ENCODE data around the gene SH2D1A.
"Not testable (repeated sequence)": the region's sequence is repeated elsewhere in the genome, so short reads cannot be mapped to it uniquely, and the experiment has no call there.

The SH2D1A gene

DNA sequence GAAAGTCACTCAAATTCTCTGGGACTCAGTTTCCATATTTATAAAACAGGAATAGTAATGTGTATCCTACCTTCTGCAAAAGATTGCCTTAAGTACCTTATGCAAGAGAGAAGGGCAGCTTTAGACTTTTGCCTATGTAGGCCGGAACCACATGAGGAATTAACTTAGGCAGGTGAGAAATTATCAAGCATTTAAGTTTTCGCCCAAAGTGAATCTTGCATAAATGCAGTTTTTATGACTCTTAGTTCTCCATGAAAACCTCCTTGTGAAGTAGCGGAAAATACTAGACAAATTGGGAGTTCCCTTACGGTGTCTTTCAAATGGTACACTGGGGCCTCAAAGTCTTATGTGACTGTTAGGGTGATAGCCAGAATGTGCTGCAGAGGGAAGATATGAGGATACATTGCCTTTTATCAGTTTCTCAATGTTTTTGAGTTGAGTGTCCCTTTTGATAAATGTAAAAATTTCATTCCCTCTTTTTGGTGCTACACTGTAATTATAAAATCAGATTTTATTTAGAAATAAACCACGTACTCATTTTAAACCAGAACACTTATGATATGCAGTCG, 2.6 kb downstream of the SH2D1A start:
- no peak for DNase-seq (ENCODE audit: low read depth in 3 of 3, low spot score in 1 of 3)

DNA sequence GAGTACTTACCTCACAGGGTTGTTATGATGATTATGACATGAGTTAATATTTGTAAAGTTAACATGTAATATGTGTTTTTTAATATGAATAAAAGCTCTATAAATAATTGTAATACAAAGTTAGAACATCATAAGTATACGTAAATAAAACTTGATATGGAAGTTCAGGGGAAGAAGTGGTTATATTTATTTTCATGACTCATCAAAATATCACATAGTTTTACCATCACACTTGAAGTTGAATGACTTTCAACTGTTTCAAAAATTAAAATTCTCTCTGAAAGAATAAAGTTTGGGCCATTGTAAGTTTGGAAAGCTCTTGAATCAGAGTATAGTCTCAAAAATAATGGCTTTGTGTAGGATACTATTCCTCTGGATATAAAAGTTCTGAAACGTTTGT, 8.3 kb downstream of the SH2D1A start:
- DNase-seq (ENCODE audit: low read depth in 3 of 3, low spot score in 1 of 3): no peak

DNA sequence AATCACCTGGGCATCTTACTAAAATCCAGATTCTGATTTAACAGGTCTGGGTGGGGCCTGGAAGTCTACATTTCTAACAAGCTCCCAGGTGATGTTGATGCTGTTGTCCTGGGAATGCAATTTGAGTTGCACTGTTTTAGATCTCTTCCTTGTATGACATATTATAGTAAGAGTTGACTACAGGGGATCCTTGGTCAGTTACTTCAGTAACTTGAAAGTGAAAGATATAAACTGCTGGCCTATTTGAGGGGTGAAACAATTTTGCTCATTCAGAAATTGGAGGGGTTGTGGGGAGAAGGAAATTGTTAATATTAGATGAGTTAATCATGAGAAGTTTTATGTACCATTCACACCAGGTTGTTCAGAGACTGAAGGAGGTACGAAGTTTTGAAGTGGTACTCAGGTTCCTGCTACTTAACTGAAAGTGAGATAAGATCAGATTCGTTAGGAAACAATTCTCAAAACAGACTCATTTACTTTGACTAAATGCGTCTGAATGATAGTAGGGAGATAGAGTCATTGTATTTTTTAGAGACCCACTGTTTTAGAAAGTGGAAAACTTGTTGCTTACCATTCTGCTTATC, 12.5 kb downstream of the SH2D1A start:
- DNase-seq (ENCODE audit: low read depth in 3 of 3, low spot score in 1 of 3): no peak

DNA sequence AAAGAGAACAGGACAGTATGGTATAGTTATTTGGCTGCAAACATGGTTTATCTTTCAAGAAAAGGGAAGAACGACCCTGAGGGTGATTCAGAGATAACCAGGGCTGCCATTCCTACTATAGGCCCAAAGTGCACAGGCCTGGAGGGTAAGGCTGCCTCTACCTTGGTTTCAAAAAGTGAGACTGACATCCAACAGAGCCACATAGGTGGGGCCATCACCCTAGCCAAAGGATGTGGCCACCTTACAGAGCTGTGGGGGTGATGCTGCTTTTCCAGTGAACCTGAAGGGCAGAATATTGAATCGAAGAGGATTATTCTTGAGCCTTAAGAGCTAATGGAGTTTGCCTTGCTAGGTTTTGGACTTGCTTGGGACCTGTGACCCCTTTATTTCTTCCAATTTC, 15.7 kb downstream of the SH2D1A start:
- DNase-seq (ENCODE audit: low read depth in 3 of 3, low spot score in 1 of 3): no peak

DNA sequence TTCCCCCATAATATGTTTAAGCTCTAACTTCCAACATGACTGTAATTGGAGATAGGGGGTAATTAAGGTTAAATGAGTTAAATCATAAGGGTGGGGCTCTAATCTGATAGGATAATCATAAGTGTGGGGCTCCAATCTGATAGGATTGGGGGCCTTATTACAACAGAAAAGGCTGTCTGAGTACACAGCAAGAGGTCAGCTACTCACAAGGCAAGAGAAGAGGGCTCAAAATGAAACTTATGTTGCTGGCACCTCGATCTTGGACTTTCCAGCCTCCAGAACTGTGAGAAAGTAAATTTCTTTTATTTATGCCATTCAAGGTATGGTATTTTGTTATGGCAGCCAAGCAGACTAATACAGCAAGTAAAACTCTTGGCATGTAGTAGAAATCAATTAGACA, 16.4 kb downstream of the SH2D1A start:
- no peak for DNase-seq (ENCODE audit: low read depth in 3 of 3, low spot score in 1 of 3)

DNA sequence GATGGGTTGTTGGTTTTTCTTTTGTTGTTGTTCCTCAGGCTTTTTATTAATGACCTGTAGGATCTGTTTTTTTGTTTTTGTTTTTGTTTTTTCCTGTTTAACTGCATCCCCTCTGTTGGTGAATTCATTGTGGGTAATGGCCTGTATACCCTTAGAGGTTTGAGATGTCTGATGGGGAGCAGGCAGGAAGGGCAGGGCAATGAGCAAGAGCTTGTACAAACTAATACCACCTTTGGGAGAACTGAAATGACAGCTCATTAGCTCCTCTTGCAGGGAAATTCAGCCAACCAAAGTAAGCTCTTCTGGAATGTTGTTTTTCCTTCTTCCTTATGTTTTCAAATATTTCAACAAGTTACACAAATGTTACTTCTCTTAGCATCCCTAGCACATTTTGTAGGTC, 23.4 kb downstream of the SH2D1A start:
- no peak for DNase-seq (ENCODE audit: low read depth in 3 of 3, low spot score in 1 of 3)

DNA sequence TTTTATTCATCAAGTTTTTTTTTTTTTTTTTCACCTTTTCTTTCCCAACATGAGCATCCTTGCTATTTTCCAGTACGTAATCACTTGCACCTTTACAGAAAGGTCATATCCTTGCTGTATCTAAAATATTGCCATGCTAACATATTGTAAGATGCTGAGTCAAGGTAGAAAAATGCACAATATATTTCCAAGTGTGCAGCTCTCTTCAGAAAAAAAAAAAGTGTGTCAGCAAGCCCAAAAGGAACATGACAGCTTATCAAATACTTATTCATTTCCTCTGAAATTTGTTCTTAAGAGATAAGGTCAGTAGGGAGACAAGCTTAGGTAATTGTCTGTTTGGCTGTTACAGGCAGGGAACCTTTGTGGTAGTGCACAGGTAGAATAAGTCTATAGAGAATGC, 27.0 kb downstream of the SH2D1A start:
- DNase-seq (ENCODE audit: low read depth in 3 of 3, low spot score in 1 of 3): no peak

DNA sequence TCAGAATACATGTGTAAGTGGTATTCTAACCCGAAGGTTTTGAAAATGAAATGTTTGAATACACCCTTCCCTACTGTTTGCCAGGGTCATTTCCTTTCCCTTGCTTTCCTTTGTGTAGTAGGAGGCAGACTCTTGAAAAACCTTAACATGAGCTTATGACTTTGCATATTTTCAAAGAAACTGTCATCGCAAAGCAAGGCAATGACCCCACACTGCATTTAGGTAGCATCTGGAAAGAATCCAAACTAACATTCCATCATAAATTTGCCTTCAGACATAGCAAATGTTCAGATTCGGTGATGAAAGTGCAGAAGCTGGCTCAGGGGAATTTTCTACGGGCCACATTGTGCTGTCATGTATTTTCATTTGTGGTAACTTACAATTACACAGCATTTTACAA, 32.3 kb downstream of the SH2D1A start:
- DNase-seq (ENCODE audit: low read depth in 3 of 3, low spot score in 1 of 3): no peak

DNA sequence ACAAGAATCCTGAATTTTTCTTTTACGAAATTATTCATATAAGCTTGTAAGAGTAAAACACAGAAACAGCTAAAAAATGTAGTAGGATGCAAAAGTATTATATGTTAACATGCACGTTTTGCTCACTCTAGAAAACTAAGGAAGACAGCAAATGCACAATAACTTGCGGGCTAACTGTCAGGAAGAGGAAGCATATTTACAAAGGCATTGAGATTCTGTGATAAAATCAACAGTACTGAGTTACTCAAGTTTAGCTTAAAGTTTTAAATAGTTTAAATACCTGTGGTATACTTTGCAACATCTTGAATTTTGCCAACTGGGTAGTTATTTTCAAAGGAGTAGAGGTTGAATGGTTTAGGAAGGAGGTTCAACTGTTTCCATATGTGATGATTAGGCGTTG, 37.0 kb downstream of the SH2D1A start:
- DNase-seq (ENCODE audit: low read depth in 3 of 3, low spot score in 1 of 3): no peak

DNA sequence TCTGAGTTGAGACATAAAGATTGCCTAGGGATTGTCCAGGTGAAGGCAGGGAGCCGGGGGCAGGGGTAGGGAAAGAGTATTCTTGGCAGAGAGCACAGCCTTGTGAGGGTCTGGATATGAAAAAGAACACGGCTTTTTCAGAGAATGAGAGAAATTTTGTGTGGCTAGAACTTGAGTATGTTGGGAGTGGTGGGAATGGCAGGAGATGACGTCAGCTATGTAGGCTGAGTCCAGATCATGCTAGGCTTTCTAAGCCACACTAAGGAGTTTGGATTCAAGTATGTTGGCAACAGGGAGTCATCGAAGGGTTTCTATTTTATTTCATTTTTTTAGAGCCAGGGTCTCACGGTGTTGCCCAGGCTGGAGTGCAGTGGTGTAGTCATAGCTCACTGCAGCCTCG, 40.0 kb downstream of the SH2D1A start:
- DNase-seq (ENCODE audit: low read depth in 3 of 3, low spot score in 1 of 3): no peak

DNA sequence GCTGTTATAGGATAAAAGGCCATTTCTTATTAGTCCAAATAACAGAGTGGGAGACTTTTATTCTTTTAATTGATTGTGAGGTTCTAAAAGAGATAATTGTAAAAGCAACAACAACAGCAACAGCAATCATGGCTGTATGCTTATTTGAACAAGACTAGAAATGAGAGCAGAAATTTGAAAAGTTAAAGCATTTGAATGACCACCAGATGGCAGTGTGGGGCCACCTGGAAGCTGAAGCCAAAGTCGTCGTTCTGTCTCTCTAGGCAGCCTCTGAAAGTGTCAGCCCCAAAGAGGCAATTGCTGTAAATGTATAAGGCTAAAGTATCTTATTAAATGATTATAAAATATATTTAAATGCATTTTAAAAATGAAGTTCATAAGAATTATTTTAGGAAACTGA, 42.2 kb downstream of the SH2D1A start:
- peak; percentile 1 to 44 (median 3) for DNase-seq (ENCODE audit: low read depth in 3 of 3, low spot score in 1 of 3)

DNA sequence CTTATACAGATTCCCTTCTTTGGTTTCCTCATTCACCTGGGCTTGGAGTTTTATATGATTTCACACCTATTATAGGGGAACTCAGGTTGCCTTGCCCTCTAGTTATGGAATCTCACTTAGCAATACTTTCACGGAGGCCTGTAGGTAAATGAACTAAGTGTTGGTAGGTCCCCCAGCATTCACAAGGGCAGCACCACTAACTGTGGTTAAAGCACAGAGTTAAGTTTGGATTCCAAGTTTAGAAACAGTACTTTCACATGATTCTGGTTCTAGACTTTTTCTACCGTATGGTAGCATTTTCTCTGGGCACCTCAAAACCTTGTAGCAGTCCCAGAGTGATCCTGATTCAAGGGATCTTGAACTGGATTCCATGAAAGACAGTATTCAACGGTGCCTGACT, 46.4 kb downstream of the SH2D1A start:
- DNase-seq (ENCODE audit: low read depth in 3 of 3, low spot score in 1 of 3): no peak

DNA sequence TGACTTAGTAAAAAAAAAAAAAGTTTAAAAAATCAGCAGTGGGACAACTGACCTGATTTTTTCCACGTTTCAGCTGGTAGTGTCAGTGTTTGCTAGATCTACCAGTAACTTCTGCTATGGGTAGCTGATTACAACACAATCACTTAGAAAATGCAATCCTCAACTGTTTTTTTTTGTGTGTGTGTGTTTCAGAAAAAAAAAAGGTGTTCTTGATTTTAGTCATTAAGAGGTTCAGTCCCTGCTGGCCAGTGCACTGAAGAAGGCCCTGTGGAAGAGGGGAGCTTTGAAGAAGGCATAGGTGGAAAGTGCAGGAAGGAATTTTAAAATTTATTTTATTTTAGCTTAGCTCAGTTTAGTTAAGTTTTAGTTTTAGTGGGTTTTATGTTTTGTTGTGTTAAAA, 46.9 kb downstream of the SH2D1A start:
- no peak for DNase-seq (ENCODE audit: low read depth in 3 of 3, low spot score in 1 of 3)

DNA sequence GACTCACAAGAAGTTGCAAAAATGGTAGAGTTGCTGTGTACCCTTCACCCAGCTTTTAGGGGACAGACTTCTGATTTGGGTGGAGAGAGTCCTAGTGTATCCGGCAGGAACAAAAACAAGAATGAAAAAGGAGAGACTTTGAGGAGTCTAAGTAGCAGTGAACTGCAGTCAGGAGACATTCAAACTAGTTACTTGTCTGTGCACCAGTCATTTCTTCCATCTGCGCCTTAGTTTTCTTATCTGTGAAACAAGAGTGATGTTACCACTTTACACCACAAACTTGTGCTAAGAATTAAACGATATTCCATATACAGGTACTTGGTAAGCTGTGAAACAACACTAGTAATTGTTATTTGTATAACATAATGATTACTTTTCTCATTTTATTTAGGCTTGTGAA, 47.3 kb downstream of the SH2D1A start:
- DNase-seq (ENCODE audit: low read depth in 3 of 3, low spot score in 1 of 3): no peak

DNA sequence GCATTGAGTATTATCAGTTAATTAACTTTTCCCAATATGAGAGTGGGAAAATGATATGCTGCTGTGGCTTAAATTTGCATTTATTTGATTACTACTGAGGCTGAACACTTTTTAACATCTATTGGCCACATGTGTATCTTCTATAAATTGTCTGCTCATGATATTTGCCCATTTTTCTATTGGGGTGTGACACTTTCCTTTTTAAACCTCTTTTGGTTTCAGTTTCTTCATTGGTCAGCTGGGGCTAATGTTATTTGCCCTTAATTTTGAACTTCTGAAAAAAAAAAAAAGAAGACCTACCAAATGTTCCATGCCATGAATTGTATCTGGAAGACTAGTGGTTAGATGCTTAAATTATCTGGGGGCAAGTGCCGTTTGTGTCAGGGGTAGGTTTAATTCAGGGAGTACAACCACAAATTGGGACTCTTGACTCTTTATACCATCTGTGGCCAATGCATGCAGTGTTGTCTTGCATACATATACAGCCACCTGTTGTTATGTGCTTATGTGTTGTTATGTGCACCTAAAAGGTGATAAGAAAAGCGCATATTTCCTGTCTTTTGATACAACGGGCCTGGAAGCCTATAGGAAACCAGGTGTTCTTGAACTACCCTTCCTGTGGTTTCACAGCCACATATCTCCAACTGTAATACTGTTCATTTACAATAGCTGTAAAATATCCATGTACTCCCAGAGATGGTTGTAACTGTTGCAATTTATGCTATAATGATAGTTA, 49.0 kb downstream of the SH2D1A start:
- DNase-seq (ENCODE audit: low read depth in 3 of 3, low spot score in 1 of 3): no peak

DNA sequence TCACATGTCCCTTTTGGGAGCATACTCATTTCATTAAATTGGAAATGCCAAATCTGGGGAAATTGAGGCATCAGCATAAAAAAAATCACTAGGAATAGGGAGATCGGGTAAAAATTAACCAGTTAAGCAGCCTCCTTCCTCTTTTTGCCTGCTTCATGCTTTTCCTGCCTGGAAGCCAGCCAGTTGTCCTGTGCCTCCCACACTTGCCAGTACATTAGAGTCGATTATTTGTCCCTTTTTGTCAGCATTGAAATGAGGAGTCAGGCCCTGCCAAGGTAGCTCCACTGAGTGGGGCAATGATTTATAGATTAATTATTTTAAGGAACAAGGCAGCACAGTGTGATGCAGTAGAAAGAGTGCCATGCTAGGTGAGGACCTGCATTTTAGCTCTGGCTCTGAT, 55.3 kb downstream of the SH2D1A start:
- no peak for DNase-seq (ENCODE audit: low read depth in 3 of 3, low spot score in 1 of 3)

DNA sequence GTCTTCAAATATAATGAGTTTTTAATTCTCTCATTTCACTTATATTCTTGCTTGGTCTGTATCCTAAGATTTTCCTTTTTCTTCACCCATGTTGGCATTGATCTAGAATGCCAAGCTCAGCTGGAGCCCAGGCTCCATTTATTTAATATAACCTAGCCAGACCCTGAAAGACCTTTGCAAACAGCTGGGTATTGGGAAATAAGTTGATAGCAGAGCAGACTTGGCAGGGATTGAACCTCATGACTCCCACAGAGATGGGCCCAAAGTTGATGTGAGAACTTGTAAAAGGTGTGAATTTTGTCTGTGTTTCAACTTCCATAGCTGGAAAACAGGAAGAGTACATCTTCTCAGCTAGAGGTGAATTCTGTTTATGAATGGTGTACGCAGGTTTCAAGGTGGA, 59.5 kb downstream of the SH2D1A start:
- no peak for DNase-seq (ENCODE audit: low read depth in 3 of 3, low spot score in 1 of 3)

DNA sequence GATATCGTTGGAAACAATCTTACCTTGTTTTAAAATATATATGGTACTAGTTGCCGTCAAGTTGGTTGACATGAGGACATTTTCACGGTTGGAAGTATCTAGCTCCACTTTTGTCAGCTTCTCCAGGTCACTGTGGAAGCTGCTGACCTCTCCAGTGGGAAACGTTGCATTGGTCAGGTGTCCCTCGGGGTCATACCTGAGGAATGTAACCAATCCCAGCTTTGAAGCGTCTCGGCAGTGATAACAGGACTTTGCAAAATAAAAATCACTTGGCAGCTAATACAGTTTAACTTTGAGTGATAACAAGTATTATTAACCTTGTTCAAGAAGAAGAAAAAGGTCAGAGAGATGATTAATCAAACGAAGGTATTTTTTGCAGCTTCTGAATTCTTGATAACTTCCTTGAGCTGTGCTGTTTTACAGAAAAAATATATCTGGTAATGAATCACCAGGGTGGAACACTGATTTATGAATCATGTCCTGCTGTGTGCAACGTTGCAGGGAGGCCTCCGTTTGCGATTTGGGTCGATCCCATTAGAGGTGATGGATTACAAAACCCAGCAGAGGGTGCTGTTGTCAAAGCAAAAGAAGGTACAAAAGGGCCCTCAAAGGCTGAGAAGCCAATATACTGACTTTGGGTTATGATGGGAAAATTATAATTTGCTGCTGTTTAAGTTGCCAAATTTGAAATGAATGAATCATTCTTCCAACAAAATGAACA, 60.1 kb downstream of the SH2D1A start:
- DNase-seq (ENCODE audit: low read depth in 3 of 3, low spot score in 1 of 3): peak; percentile 6 to 40 (median 11)

DNA sequence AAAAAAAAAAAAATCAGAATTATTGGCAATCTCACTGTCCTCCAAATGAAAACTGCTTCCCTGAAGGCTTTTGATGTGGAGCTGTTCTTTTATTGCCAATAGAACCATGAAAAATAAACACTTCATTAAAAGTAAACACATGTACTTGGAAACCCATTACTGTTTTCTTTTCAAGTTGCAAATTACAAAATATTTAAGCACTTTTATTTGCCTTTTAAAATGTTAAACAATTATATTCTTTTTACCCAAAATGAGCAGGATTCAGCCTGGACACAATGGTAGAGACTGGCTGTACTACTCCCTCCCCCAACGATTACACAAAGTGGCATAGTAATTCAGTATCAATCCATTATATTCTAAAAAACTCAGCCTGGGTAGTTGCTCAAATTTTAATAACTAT, 60.9 kb downstream of the SH2D1A start:
- no peak for DNase-seq (ENCODE audit: low read depth in 3 of 3, low spot score in 1 of 3)

DNA sequence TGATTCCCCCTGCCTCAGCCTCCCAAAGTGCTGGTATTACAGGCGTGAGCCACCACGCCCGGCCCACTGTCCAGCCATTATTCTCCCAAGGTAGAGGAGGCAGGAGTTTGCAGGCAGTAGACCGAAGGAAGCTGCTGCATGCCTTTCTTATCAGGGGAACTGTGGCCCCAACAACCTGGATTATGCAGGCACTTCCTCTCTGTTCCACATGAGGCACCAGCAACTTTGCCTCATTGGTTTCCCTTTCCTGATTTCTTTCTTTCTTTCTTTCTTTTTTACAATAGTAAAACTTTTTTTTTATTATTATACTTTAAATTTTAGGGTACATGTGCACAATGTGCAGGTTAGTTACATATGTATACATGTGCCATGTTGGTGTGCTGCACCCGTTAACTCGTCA, 62.0 kb downstream of the SH2D1A start:
- not testable (repeated sequence) for DNase-seq (ENCODE audit: low read depth in 3 of 3, low spot score in 1 of 3)

DNA sequence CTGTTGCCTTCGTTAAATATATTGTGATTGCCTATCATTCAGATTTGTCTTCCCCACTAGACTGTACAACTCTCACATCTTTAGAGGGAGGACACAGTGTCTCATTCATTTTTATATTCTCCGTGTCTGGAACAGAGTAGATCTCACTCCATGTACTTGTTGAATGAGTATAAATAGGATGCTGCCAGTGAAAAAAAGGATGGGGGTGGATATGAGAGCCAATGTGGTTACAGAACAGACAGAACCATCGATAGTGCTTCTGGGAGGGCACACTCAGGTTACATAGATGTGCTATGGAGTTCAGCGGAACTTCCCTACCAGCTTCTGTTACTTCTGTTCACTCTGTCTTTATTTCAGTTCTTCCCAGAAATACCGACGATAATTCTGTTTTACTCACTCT, 66.9 kb downstream of the SH2D1A start:
- DNase-seq (ENCODE audit: low read depth in 3 of 3, low spot score in 1 of 3): no peak

DNA sequence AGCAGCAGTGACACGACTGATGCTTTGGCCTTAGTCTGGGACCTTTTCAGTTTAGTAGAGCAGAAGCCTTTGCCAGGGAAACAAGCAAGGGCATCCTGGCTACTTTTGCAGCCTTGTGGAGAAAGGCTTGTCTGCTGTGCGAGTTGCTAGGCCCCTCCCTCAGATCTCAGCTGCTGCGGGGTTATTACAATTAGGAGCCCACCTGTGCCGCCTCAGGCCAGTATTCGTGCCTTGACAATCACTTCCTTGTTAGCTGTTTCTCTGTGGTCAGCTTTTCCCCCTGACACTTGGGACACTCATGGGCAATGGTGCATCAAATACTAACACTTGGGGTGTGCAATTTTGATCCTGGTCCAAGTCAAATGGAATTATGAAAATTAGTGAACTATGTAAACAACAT, 67.9 kb downstream of the SH2D1A start:
- DNase-seq (ENCODE audit: low read depth in 3 of 3, low spot score in 1 of 3): no peak
